NCI-H460 (cell line): Measurements from ENCODE around the gene TEC. TPM values are rescaled to one million over a fixed set of nuclear protein-coding genes. Genes with fewer than 3 reads are reported as not detected.

Experiments used
- DNase-seq: peaks from one replicate; pipeline ENCODE4 v3.0.0-alpha.2; 2016; ENCODE audit warnings: low read depth; ENCODE audit errors: extremely low read depth
- small RNA-seq, 2 experiments: library from RNA; depleted of rRNA; stranded (forward); fragments of <200 nt; gene quantifications; one replicate each; pipeline ENCODE3, GENCODE V24; 2014
- total RNA-seq: library from RNA; depleted of rRNA; stranded (reverse); fragments of >200 nt; shearing (Covaris generic); gene quantifications from 2 replicates; pipeline ENCODE4 v1.2.3, GENCODE V29; 2014; rRNA removed

The TEC gene
- total RNA-seq, 1 experiment from 2014 or later, result 2.9 TPM

- DNase-seq, result no peak
Observed at GRCh38 chr4:48102303-48102702, 167.3 kb downstream of the TEC start.

- no peak for DNase-seq
Observed at GRCh38 chr4:48100256-48100655, 169.4 kb downstream of the TEC start.

DNA sequence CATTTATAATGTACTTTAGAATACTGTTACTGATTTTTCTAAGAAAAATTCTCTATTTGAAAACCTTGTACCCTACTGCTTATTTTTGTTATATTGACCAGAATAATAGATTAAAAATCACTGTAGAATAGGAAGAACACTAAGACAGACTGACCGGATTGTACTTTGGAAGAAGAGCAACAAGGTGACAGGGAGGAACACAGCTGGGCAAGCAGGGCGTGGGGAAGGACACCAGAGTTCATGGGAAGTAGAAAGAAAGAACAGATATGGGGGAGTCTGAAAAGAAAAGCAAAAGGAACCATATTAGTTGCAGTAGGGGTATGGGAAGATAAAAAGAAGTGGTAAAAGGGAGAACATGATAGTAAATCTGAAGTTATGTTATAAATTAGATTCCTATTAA, 174.2 kb downstream of the TEC start:
- DNase-seq, result no peak

- DNase-seq, result no peak
Observed at GRCh38 chr4:48093991-48094416, 175.6 kb downstream of the TEC start.

- DNase-seq, result no peak
Observed at GRCh38 chr4:48090621-48091020, 179.0 kb downstream of the TEC start.

- no peak for DNase-seq
Observed at GRCh38 chr4:48085821-48086589, 183.6 kb downstream of the TEC start.

Small RNA genes lying within 50 kb of the gene (small RNA-seq; reads per million reads assigned to genes)
- 0 reads per million in 2 experiments for gene RF00019
- gene RF00026, result 0 reads per million in 2 experiments
- 0 reads per million in 2 experiments for gene RNU6-838P

Other genes starting within 250 kb of the TEC start
- gene TXK, start 135.6 kb downstream of the TEC start, total RNA-seq, result 2.5 TPM in 2 replicates
- gene SLAIN2, start 71.7 kb upstream of the TEC start, total RNA-seq, result 33.2 and 35.8 TPM in 2 replicates
- gene SLC10A4, start 213.5 kb upstream of the TEC start, total RNA-seq, result 2.1 and 2.6 TPM in 2 replicates
- not detected in 2 replicates for gene ZAR1, start 220.4 kb upstream of the TEC start, total RNA-seq